Natural killer cell (primary cell): Measurements from ENCODE around the gene STK38L. TPM values are rescaled to one million over a fixed set of nuclear protein-coding genes. Genes with fewer than 3 reads are reported as not detected.

Experiments used
- ATAC-seq, 3 donors: fragments of 150-1000 bp in 2 of 3; fragments of 200-7000 bp in 1 of 3; cut with Tn5 transposase; 1 replicate in 1 of 3; 2 replicates in 2 of 3; pipeline ENCODE4 v1.10.0; 2021; ENCODE audit warnings: mild to moderate bottlenecking in 2 of 3, moderate library complexity in 2 of 3
- DNase-seq, 2 donors: peaks; one replicate each; pipeline versions ENCODE4 v3.0.0 to v3.0.0-alpha.2; 2013 to 2021; ENCODE audit warnings: mixed read lengths in 1 of 2
- H3K27ac ChIP-seq: one replicate; pipeline ENCODE4 v1.5.1; 2013; ENCODE audit warnings: mild to moderate bottlenecking, low read length
- H3K27me3 ChIP-seq: one replicate; pipeline ENCODE4 v1.6.1; 2013; ENCODE audit warnings: low read length; ENCODE audit not compliant: control insufficient read depth, insufficient read depth
- H3K36me3 ChIP-seq: one replicate; pipeline ENCODE4 v1.6.1; 2013; ENCODE audit warnings: low read length; ENCODE audit not compliant: control insufficient read depth, insufficient read depth
- H3K4me1 ChIP-seq: one replicate; pipeline ENCODE4 v1.6.1; 2013; ENCODE audit warnings: low read length; ENCODE audit not compliant: control insufficient read depth, insufficient read depth
- H3K4me3 ChIP-seq: one replicate; pipeline ENCODE4 v1.5.1; 2013; ENCODE audit warnings: low read length
- H3K9me3 ChIP-seq: one replicate; pipeline ENCODE4 v1.6.1; 2013; ENCODE audit warnings: low read length; ENCODE audit not compliant: control insufficient read depth, insufficient read depth
- H3K27ac Mint-ChIP-seq, 2 donors: one replicate each; pipeline ENCODE4 v1.8.0; 2022; ENCODE audit warnings: mild to moderate bottlenecking in 2 of 2, mixed read lengths in 2 of 2, moderate library complexity in 1 of 2
- H3K27me3 Mint-ChIP-seq, 2 donors: one replicate each; pipeline ENCODE4 v1.8.0; 2022; ENCODE audit warnings: low read depth in 2 of 2, mixed read lengths in 2 of 2
- H3K36me3 Mint-ChIP-seq: one replicate; pipeline ENCODE4 v1.8.0; 2022; ENCODE audit warnings: mixed read lengths
- H3K4me1 Mint-ChIP-seq, 2 donors: one replicate each; pipeline ENCODE4 v1.8.0; 2022; ENCODE audit warnings: mixed read lengths in 2 of 2
- H3K4me3 Mint-ChIP-seq: one replicate; pipeline ENCODE4 v1.8.0; 2022; ENCODE audit warnings: mild to moderate bottlenecking, moderate library complexity, mixed read lengths
- H3K9me3 Mint-ChIP-seq, 2 donors: one replicate each; pipeline ENCODE4 v1.8.0; 2022; ENCODE audit warnings: mixed read lengths in 2 of 2
- CTCF ChIP-seq: fragments of 200-600 bp; IDR thresholded peaks from one replicate; pipeline ENCODE4 v1.8.0; 2022; ENCODE audit warnings: antibody characterized with exemption
- WGBS: methylation state at CpG from one replicate; pipeline ENCODE4 v1.1.7; 2013; ENCODE audit warnings: missing lambda C conversion rate; ENCODE audit not compliant: insufficient coverage; 5-methylcytosine and 5-hydroxymethylcytosine counted together
- intact Hi-C: fragments of 100-400 bp; cut with micrococcal nuclease; formaldehyde crosslinking; loops from one replicate; pipeline ENCODE4 v1.14.2; 2022
- total RNA-seq, 4 donors: library from RNA; stranded (reverse); fragments of 120-200 nt in 1 of 4; gene quantifications; one replicate each; pipeline versions ENCODE4 v1.2.3 to v1.2.4, GENCODE V29; 2013 to 2022

Gene STK38L
- total RNA-seq, 3 donors from 2014 or later (not counting 1 experiment from before 2014, with no cell fraction given) = 14.0 to 17.0 (median 15.0) TPM

- no peak overlapping the region for H3K4me3 Mint-ChIP-seq
- WGBS = 76% methylated on average over 2 of the region's 4 CpGs
- Histone ChIP-seq H3K27ac (no peak overlapping the region), H3K4me3 (no peak overlapping the region), H3K9me3 (no peaks in the 10 kb centered on the region), H3K27me3 (no peaks in the 10 kb centered on the region), H3K36me3 (no peaks in the 10 kb centered on the region), H3K4me1 (no peaks in the 10 kb centered on the region)
- H3K36me3 Mint-ChIP-seq = no peaks in the 10 kb centered on the region
- intact Hi-C loops = no loop called here
- ATAC-seq (no peak), DNase-seq (no peak)
- no peaks in the 10 kb centered on the region for H3K9me3 Mint-ChIP-seq
- H3K27ac Mint-ChIP-seq = no peak overlapping the region
- TF ChIP-seq CTCF = no peak
- no peaks in the 10 kb centered on the region for H3K4me1 Mint-ChIP-seq
- peaks cover 0 to 13% of the 10 kb centered on the region in 2 donors for H3K27me3 Mint-ChIP-seq
Measured at GRCh38 chr12:27220055-27220987, 23.8 kb upstream of the STK38L start.

DNA sequence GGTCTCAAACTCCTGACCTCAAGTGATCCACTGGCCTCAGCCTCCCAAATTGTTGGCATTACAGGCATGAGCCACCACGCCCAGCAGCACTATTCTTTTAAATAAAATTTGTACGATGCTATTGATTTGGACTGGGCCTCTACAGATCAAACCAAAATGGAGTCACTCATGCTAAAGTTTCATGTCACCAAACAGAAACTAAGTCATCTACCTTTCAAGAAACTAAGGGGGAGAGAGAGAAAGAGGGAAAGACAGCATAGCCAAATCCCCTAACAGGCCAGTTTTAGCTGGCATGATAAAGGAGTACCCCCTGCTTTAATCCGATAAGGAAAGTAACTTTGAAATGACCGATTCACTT is 23.1 kb upstream of the STK38L start:
- Histone ChIP-seq H3K27ac (no peak overlapping the region), H3K9me3 (no peaks in the 10 kb centered on the region), H3K4me1 (no peaks in the 10 kb centered on the region), H3K27me3 (no peaks in the 10 kb centered on the region), H3K36me3 (no peaks in the 10 kb centered on the region), H3K4me3 (no peak overlapping the region)
- WGBS = 74% methylated on average over 4 of the region's 4 CpGs
- ATAC-seq (no peak), DNase-seq (no peak)
- no peak overlapping the region for H3K4me3 Mint-ChIP-seq
- peaks cover 0 to 13% of the 10 kb centered on the region in 2 donors for H3K27me3 Mint-ChIP-seq
- H3K9me3 Mint-ChIP-seq = no peaks in the 10 kb centered on the region
- H3K27ac Mint-ChIP-seq = no peak overlapping the region
- no peaks in the 10 kb centered on the region for H3K4me1 Mint-ChIP-seq
- intact Hi-C loops = no loop called here
- TF ChIP-seq CTCF = no peak
- no peaks in the 10 kb centered on the region for H3K36me3 Mint-ChIP-seq

- Histone ChIP-seq H3K36me3 (no peaks in the 10 kb centered on the region), H3K4me1 (no peaks in the 10 kb centered on the region), H3K27me3 (no peaks in the 10 kb centered on the region), H3K9me3 (no peaks in the 10 kb centered on the region), H3K4me3 (no peak overlapping the region), H3K27ac (no peak overlapping the region)
- TF ChIP-seq CTCF = no peak
- Mint-ChIP-seq H3K36me3 (no peaks in the 10 kb centered on the region), H3K27ac (no peak overlapping the region), H3K27me3 (peaks cover under 1 to 13% of the 10 kb centered on the region in 2 donors), H3K9me3 (no peaks in the 10 kb centered on the region), H3K4me1 (no peaks in the 10 kb centered on the region), H3K4me3 (no peak overlapping the region)
- ATAC-seq = no peak
- DNase-seq = no peak
- whole genome bisulfite sequencing = 94% methylated on average over 6 of the region's 7 CpGs
- intact Hi-C loops = no loop called here
Measured at GRCh38 chr12:27221625-27222387, 22.3 kb upstream of the STK38L start.
